Activated CD8-positive, alpha-beta memory T cell treated with anti-CD3 and anti-CD28 coated beads for 24 hours (primary cell): Measurements from ENCODE around the gene THBS1.

Source experiments
- DNase-seq: peaks from one replicate; pipeline ENCODE4 v3.0.0-alpha.2; 2020

The THBS1 gene

GRCh38 chr15:39589815-39590644 lies 9.2 kb downstream of the THBS1 start:
- DNase-seq: no peak

- DNase-seq: no peak
These were observed 10.4 kb downstream of the THBS1 start for GRCh38 chr15:39591141-39591895.

- DNase-seq: no peak
These were observed 11.0 kb downstream of the THBS1 start for GRCh38 chr15:39591896-39592315.

- DNase-seq: no peak
These were observed 11.6 kb downstream of the THBS1 start for GRCh38 chr15:39592500-39592899.

GRCh38 chr15:39593071-39593655 lies 12.3 kb downstream of the THBS1 start:
- DNase-seq: no peak

- no peak for DNase-seq
These were observed 13.0 kb downstream of the THBS1 start for GRCh38 chr15:39593656-39594445.

GRCh38 chr15:39594446-39595337 lies 13.8 kb downstream of the THBS1 start:
- no peak for DNase-seq

- no peak for DNase-seq
These were observed 14.7 kb downstream of the THBS1 start for GRCh38 chr15:39595338-39596221.

- no peak for DNase-seq
These were observed 15.6 kb downstream of the THBS1 start for GRCh38 chr15:39596358-39597051.

- no peak for DNase-seq
These were observed 16.5 kb downstream of the THBS1 start for GRCh38 chr15:39597336-39597735.

- no peak for DNase-seq
These were observed 16.9 kb downstream of the THBS1 start for GRCh38 chr15:39597751-39598185.

- no peak for DNase-seq
These were observed 17.4 kb downstream of the THBS1 start for GRCh38 chr15:39598186-39598850.

- DNase-seq: no peak
These were observed 18.3 kb downstream of the THBS1 start for GRCh38 chr15:39598958-39599845.

GRCh38 chr15:39599871-39600270 lies 19.0 kb downstream of the THBS1 start:
- no peak for DNase-seq

GRCh38 chr15:39602143-39602542 lies 21.3 kb downstream of the THBS1 start:
- no peak for DNase-seq

GRCh38 chr15:39605146-39605545 lies 24.3 kb downstream of the THBS1 start:
- no peak for DNase-seq

GRCh38 chr15:39608185-39609139 lies 27.6 kb downstream of the THBS1 start:
- DNase-seq: no peak
